Measurements from ENCODE around the gene ERBB4. TPM values are rescaled to one million over a fixed set of nuclear protein-coding genes. Genes with fewer than 3 reads are reported as not detected.

ERBB4 gene
- total RNA-seq, 4 donors from 2014 or later, result 1.6 to 5.7 (median 3.5) TPM

DNA sequence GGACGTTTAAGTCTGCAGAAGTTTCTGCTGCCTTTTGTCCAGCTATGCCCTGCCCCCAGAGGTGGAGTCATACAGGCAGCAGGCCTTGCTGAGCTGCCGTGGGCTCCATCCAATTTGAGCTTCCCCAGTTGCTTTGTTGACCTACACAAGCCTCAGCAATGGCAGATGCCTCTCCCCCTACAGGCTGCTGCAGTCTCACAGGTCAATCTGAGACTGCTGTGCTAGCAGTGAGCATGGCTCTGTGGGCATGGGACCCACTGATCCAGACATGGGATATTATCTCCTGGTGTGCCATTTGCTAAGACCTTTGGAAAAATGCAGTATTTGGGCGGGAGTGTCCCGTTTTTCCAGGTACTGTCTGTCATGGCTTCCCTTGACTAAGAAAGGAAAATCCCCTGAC lies 726.0 kb downstream of the ERBB4 start:
- Histone ChIP-seq H3K4me3 (no peak overlapping the region), H3K4me1 (no peaks in the 10 kb centered on the region), H3K36me3 (no peaks in the 10 kb centered on the region), H3K9me3 (no peaks in the 10 kb centered on the region), H3K27ac (no peak overlapping the region), H3K27me3 (no peaks in the 10 kb centered on the region)
- DNase-seq, result no peak
- in situ Hi-C loops (cut with MboI; ENCODE audit: low sequenced_read_pairs in 4 of 4) (no loop called here), intact Hi-C loops (cut with DNase I; ENCODE audit: low total_unique reads) (no loop called here)
- no peak for TF ChIP-seq POLR2A (IDR thresholded peaks at IDR 0.05)
- TF ChIP-seq, protein P1, sequence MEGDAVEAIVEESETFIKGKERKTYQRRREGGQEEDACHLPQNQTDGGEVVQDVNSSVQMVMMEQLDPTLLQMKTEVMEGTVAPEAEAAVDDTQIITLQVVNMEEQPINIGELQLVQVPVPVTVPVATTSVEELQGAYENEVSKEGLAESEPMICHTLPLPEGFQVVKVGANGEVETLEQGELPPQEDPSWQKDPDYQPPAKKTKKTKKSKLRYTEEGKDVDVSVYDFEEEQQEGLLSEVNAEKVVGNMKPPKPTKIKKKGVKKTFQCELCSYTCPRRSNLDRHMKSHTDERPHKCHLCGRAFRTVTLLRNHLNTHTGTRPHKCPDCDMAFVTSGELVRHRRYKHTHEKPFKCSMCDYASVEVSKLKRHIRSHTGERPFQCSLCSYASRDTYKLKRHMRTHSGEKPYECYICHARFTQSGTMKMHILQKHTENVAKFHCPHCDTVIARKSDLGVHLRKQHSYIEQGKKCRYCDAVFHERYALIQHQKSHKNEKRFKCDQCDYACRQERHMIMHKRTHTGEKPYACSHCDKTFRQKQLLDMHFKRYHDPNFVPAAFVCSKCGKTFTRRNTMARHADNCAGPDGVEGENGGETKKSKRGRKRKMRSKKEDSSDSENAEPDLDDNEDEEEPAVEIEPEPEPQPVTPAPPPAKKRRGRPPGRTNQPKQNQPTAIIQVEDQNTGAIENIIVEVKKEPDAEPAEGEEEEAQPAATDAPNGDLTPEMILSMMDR (IDR thresholded peaks at IDR 0.05 in 4 of 5, conservative IDR thresholded peaks at IDR 0.05 in 1 of 5), result no peak
- ATAC-seq, result no peak

DNA sequence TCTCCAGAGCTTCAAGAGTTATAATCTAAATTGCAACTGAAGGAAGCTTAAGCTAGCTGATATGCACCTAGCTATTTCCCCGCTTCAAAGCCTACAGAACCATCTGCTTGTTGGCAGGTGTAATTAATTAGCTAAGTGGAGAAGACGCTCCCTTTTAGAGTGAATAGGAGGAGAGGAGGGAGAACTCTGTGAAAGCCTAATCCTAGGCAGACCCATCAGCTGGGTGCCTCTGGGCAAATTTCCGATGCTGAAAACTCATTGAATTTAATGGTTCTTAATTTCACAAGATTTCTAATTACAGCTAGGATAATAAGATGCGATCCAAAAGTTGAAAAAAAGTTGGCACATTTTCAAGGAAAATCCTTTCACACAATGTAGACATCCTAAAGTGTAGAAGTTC lies 735.9 kb downstream of the ERBB4 start:
- DNase-seq (no peak), ATAC-seq (no peak)
- H3K36me3 ChIP-seq, result no peaks in the 10 kb centered on the region
- H3K27ac ChIP-seq, result no peak overlapping the region
- no peaks in the 10 kb centered on the region for H3K9me3 ChIP-seq
- in situ Hi-C loops (cut with MboI; ENCODE audit: low sequenced_read_pairs in 4 of 4) (no loop called here), intact Hi-C loops (cut with DNase I; ENCODE audit: low total_unique reads) (no loop called here)
- no peak for TF ChIP-seq POLR2A (IDR thresholded peaks at IDR 0.05)
- TF ChIP-seq, protein P1 (IDR thresholded peaks at IDR 0.05 in 4 of 5, conservative IDR thresholded peaks at IDR 0.05 in 1 of 5), result no peak
- no peak overlapping the region for H3K4me3 ChIP-seq
- no peaks in the 10 kb centered on the region for H3K4me1 ChIP-seq
- no peaks in the 10 kb centered on the region for H3K27me3 ChIP-seq

DNA sequence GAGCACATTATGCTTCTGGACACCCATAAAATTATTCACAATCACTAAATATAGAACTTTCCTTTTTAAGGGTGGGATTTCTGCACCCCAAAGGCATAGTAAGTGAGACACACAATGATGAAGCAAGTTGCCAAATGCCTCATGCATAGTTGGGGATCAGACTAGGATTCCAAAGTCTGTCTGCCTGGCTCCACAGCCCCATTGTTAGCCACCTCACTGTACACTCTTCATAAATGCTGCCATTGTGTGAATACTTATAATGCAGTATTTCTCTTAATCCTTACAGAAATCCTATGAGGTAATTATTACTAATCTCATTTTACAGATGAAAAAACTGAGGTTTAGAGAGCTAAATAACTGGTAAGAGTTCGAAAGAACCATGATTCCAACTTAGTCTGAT lies 738.6 kb downstream of the ERBB4 start:
- DNase-seq (no peak), ATAC-seq (no peak)
- in situ Hi-C loops (cut with MboI; ENCODE audit: low sequenced_read_pairs in 4 of 4), result no loop called here
- no peaks in the 10 kb centered on the region for H3K36me3 ChIP-seq
- H3K4me3 ChIP-seq, result no peak overlapping the region
- TF ChIP-seq POLR2A (IDR thresholded peaks at IDR 0.05), result no peak
- TF ChIP-seq, protein P1 (IDR thresholded peaks at IDR 0.05 in 4 of 5, conservative IDR thresholded peaks at IDR 0.05 in 1 of 5), result no peak
- no peak overlapping the region for H3K27ac ChIP-seq
- intact Hi-C loops (cut with DNase I; ENCODE audit: low total_unique reads), result no loop called here
- no peaks in the 10 kb centered on the region for H3K9me3 ChIP-seq
- H3K27me3 ChIP-seq, result no peaks in the 10 kb centered on the region
- H3K4me1 ChIP-seq, result no peaks in the 10 kb centered on the region

DNA sequence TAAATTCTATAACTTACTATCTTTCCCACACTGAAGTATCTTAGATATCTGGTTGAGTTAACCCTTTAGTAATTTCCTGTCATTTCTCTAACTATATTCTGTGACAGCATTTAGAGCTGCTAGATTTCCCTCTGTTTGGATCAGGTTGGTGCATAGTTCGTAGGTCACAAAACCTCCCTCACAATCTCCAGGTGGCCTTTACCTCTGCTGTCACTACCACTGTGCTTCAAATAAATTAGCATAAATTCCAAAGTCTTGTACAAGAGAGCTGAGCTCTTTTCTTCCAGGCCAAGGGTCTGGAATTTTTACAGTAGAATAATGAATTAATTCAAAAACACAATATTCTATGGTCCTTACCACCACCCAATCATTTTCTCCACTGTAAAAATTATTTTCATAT lies 739.7 kb downstream of the ERBB4 start:
- no peaks in the 10 kb centered on the region for H3K36me3 ChIP-seq
- H3K4me3 ChIP-seq, result no peak overlapping the region
- no peaks in the 10 kb centered on the region for H3K4me1 ChIP-seq
- H3K27ac ChIP-seq, result no peak overlapping the region
- in situ Hi-C loops (cut with MboI; ENCODE audit: low sequenced_read_pairs in 4 of 4) (no loop called here), intact Hi-C loops (cut with DNase I; ENCODE audit: low total_unique reads) (no loop called here)
- no peaks in the 10 kb centered on the region for H3K27me3 ChIP-seq
- DNase-seq (no peak), ATAC-seq (no peak)
- no peaks in the 10 kb centered on the region for H3K9me3 ChIP-seq
- TF ChIP-seq, protein P1 (IDR thresholded peaks at IDR 0.05 in 4 of 5, conservative IDR thresholded peaks at IDR 0.05 in 1 of 5), result no peak
- no peak for TF ChIP-seq POLR2A (IDR thresholded peaks at IDR 0.05)

DNA sequence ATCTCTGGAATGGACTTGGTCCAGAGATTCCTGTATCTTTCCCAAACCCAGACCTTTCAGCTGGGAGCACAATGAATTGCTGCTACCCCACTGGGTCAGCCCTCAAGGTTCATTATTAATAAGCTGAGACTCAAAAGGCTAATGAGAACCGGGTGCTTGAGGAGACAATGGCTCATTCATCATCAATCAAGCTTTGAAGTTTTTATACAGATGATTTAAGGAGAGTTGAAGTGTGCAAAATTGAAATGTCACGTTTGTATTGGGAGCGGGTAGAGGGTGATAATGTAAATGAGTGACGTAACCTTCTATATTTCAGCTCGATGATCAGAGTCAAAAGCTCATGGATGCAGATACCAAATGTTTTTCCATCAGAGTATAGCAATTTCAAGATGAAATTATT lies 744.9 kb downstream of the ERBB4 start:
- ATAC-seq, result no peak
- intact Hi-C loops (cut with DNase I; ENCODE audit: low total_unique reads), result no loop called here
- H3K27me3 ChIP-seq, result no peaks in the 10 kb centered on the region
- no peak overlapping the region for H3K27ac ChIP-seq
- TF ChIP-seq POLR2A (IDR thresholded peaks at IDR 0.05), result no peak
- TF ChIP-seq, protein P1 (IDR thresholded peaks at IDR 0.05 in 4 of 5, conservative IDR thresholded peaks at IDR 0.05 in 1 of 5), result no peak
- in situ Hi-C loops (cut with MboI; ENCODE audit: low sequenced_read_pairs in 4 of 4), result no loop called here
- no peaks in the 10 kb centered on the region for H3K4me1 ChIP-seq
- H3K9me3 ChIP-seq, result no peaks in the 10 kb centered on the region
- no peaks in the 10 kb centered on the region for H3K36me3 ChIP-seq
- no peak for DNase-seq
- H3K4me3 ChIP-seq, result no peak overlapping the region

Measured in gastrocnemius medialis (tissue), 4 donors.